ENCODE results near the gene TP53BP2. TPM values are rescaled to one million over a fixed set of nuclear protein-coding genes. Genes with fewer than 3 reads are reported as not detected.
"Not testable (repeated sequence)": the region's sequence is repeated elsewhere in the genome, so short reads cannot be mapped to it uniquely, and the experiment has no call there.

Gene TP53BP2
- total RNA-seq, 1 experiment from 2014 or later, result 114 TPM

DNA sequence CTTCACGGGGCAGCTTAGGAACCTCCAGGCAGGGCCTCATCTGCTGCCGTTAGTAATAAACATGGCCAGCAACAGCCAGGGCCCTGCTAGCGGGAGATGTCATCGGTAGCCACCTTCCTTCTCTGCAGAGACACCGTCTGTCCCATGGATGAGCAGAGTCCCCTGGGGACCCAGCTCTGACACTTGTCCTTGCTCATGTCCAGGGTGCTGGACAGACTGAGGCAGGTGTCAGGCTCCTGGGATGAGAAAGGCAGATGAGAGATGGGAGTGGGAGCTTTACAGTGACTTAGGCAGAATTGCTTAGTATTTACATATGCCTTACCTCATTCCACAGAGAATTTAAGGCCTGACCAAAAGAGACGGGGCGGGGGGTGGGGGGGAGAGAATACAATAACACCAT is 108.4 kb downstream of the TP53BP2 start:
- DNase-seq (ENCODE audit: low spot score), result no peak
- in situ Hi-C loops (cut with HindIII; ENCODE audit: low sequenced_read_pairs), result no loop called here

DNA sequence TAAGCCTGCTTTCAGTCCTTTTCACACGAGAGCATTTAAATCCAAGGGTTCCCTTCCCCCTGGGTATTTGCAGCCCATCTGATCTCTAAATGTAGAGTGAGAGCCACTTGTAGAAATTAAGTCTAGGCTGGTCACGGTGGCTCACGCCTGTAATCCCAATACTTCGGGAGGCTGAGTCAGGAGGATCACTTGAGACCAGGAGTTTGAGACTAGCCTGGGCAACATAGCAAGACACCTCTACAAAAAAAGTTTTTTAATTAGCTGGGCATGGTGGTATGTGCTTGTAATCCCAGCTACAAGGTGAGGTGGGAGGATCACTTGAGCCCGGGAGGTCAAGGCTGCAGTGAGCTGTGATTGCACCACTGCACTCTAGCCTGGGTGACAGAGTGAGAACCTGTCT is 109.1 kb downstream of the TP53BP2 start:
- in situ Hi-C loops (cut with HindIII; ENCODE audit: low sequenced_read_pairs); DNase-seq (ENCODE audit: low spot score): not testable (repeated sequence)

DNA sequence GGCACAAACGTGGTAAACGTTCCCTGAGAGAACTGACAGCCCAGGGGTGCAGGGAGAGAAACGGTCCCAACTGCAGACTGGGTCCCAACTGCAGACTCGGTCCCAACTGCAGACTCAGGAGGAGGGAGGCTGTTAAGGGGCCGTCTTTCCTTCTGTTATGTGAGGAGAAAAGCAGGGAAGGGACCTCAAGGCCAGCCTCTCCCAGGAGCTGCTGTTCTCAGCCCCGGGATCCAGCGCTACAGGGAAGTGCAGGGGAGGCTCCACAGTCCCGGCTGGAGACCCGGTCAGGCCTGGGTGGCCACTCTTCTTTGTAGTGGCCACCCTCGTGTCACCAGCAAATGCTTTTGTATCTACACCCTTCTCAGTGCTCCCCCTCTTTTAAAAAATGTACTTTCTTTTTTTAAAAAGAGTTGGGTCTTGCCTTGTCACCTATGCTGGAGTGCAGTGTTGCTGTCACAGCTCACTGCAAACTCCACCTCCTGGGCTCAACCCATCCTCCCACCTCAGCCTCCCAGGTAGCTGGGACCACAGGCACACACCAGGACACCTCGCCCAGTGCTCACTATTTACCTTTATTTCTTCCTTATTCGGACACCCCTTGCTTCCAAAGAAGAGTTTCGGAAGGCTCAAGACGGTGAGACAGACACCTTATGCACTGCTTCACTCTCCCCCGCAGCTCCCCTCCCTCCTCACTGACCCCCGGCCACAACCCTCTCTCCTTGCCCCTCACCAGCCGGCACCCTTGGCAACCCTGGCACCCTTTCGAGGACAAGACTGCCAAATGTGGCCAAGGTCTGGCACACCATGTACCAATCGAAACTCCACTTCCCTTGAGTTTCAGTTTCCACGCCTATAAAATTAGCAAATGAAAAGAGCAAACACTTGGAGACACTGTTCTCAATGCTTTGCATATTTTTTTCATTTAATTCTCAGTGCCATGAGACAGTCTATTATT is 111.6 kb downstream of the TP53BP2 start:
- no peak for DNase-seq (ENCODE audit: low spot score)
- in situ Hi-C loops (cut with HindIII; ENCODE audit: low sequenced_read_pairs), result no loop called here

DNA sequence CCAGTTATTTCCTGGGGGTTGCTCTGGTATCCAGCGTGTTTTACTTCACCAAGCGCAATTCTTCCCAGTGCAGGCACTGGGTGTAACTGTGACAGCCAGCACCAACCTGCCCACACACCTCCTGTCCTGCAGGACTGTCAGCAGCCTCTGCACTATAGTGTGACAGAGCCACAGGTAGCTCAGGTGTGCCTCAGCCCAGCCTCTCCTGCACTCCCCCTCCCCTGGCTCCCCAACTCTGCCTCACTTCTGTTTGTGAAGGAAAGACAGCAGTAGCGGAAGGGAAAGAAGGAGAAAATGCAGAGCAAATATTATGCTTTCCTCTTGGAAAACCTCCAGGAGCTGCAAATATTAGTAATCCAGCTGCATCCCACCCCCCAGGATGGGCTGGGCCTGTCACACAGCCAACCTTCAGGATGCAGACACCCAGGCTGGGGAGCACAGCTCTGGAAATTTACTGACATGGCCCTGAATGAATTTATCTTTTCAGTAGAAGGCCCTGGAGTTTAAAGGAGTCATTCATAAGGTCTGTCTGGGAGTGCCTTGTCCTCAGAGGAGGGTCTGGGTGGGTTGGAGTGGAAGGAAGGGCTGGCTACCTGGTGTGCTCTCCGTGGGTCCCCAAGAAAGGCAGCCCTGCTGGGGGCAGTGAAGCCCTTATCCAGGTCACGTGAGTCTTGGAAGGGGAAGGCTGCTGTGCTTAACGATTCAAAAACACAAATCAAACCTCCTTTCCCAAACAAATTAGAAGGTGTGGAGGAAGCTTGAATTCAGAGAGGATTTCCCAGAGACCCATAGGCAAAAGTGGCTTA is 112.6 kb downstream of the TP53BP2 start:
- no peak for DNase-seq (ENCODE audit: low spot score)

DNA sequence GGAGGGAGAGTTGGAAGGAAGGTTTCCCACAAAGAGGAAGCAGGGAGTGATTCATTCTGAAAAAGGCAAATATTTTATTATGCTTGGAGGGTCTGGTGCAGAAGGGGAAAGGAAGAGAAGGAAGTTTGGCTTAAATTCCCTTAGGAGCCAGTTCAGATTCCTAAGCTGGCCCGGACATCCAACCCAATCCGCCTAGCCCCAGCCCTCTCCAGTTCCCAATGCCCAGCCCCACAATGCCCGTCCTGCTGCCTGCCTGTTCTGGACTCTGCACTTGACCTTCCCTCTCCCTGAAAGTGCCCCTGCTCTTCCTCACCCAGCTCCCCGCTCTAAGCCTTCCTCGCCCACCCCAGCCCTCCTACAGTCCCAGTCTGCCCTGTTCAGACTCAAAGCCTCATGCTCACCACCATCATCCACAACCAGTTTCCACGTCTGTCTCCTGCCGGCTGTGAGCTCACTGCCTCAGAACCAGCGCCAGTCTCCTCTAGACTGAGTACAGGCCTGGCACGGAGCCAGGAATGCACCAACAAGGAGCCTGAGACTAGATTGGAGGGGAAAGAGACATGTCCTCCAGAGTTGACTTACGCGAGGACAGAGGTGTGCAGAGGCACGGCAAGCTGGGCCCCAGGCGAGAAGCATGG is 114.5 kb downstream of the TP53BP2 start:
- in situ Hi-C loops (cut with HindIII; ENCODE audit: low sequenced_read_pairs), result no loop called here
- DNase-seq (ENCODE audit: low spot score), result peak; percentile 83

More for the DNA sequence above, 112.6 kb downstream of the TP53BP2 start:
- in situ Hi-C loops (cut with HindIII; ENCODE audit: low sequenced_read_pairs), result no loop called here

DNA sequence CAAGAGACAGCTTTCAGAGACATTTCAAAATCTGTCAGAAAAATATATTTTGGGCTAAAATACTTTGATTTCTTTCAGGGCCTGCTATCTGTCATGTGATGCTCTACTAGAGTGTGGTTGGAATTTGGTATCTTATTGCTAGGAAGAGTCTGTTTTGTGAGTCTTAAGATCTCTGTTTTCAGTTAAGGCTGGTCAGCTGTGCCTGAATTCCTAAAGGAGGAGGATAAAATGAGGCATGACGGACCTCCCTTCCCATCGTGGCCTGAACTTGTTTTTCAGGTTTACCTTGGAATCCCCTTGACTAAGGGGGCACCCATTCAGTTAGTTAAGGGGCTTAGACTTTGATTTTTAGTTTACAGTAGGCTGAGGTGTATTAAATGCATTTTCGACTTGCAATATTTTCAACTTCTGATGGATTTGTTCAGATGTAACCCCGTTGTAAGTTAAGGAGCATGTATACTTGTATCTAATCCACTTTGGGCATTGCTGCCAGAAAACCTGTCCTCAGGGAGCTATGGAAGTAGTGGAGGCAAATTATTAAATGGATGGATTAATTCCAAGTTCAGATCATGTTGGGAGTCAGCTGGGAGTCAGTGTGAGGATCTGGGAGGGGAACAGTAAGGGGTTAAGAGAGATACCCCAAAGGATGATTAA is 115.1 kb downstream of the TP53BP2 start:
- DNase-seq (ENCODE audit: low spot score), result no peak
- in situ Hi-C loops (cut with HindIII; ENCODE audit: low sequenced_read_pairs), result no loop called here

DNA sequence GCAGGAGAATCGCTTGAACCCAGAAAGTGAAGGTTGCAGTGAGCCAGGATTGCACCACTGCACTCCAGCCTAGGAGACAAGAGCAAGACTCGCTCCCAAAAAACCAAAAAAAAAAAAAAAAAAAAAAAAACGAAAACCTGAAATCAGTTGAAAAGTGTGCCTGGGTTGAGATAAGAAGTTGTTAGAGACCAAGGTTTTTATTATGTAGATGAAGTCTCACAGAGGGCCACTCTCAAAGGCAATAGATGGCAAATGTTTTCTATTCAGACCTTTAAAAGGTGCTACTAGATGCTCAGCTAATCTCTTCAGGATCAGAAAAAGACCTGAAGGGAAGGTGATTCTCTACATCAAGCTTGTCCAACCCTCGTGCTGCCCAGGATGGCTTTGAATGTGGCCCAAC is 115.8 kb downstream of the TP53BP2 start:
- no peak for DNase-seq (ENCODE audit: low spot score)
- in situ Hi-C loops (cut with HindIII; ENCODE audit: low sequenced_read_pairs), result no loop called here

Other genes starting within 250 kb of the TP53BP2 start
- not detected in 2 replicates for gene CAPN8, start 180.2 kb downstream of the TP53BP2 start, total RNA-seq (2014; rRNA removed; shearing (Covaris generic))
- 170 and 181 TPM in 2 replicates for gene CAPN2, start 133.4 kb downstream of the TP53BP2 start, total RNA-seq (2014; rRNA removed; shearing (Covaris generic))